Adipocyte (in vitro differentiated cells): Measurements from ENCODE around the gene IGSF21.
"Not testable (repeated sequence)": the region's sequence is repeated elsewhere in the genome, so short reads cannot be mapped to it uniquely, and the experiment has no call there.

Experiments used
- DNase-seq: peaks from one replicate; pipeline ENCODE4 v3.0.0-alpha.2; 2015; ENCODE audit warnings: low read depth
- H3K27me3 ChIP-seq: replicated peaks from 2 replicates; pipeline ENCODE4 v1.7.0; 2013; ENCODE audit warnings: mild to moderate bottlenecking, low read length, moderate library complexity; ENCODE audit not compliant: control insufficient read depth, insufficient read depth
- H3K36me3 ChIP-seq: 2 replicates; pipeline ENCODE4 v1.7.0; 2013; ENCODE audit warnings: low read length, mild to moderate bottlenecking, moderate library complexity; ENCODE audit not compliant: control insufficient read depth, insufficient read depth, severe bottlenecking
- H3K4me1 ChIP-seq: 2 replicates; pipeline ENCODE4 v1.7.0; 2013; ENCODE audit warnings: mild to moderate bottlenecking, low read length, moderate library complexity; ENCODE audit not compliant: control insufficient read depth, insufficient read depth
- H3K4me3 ChIP-seq: 2 replicates; pipeline ENCODE4 v1.7.0; 2013; ENCODE audit warnings: mild to moderate bottlenecking, low read length, moderate library complexity
- H3K9ac ChIP-seq: 2 replicates; pipeline ENCODE4 v1.7.0; 2013; ENCODE audit warnings: mild to moderate bottlenecking, low read length, moderate library complexity
- H3K9me3 ChIP-seq: 2 replicates; pipeline ENCODE4 v1.7.0; 2013; ENCODE audit warnings: mild to moderate bottlenecking, low read length, moderate library complexity; ENCODE audit not compliant: control insufficient read depth

Gene IGSF21

GRCh38 chr1:18412882-18413353 lies 305.3 kb downstream of the IGSF21 start:
- H3K4me1 ChIP-seq, result no peaks in the 10 kb centered on the region
- H3K9ac ChIP-seq, result no peak overlapping the region
- no peaks in the 10 kb centered on the region for H3K36me3 ChIP-seq
- no peak for DNase-seq
- H3K27me3 ChIP-seq, result peaks cover 14% of the 10 kb centered on the region
- H3K9me3 ChIP-seq, result peaks cover 25% of the 10 kb centered on the region
- H3K4me3 ChIP-seq, result no peak overlapping the region

- H3K36me3 ChIP-seq, result no peaks in the 10 kb centered on the region
- H3K4me1 ChIP-seq, result no peaks in the 10 kb centered on the region
- peaks cover 8% of the 10 kb centered on the region for H3K27me3 ChIP-seq
- peaks cover 25% of the 10 kb centered on the region for H3K9me3 ChIP-seq
- H3K4me3 ChIP-seq, result no peak overlapping the region
- DNase-seq, result no peak
- H3K9ac ChIP-seq, result no peak overlapping the region
Measured at GRCh38 chr1:18413541-18414305, 306.1 kb downstream of the IGSF21 start.

- DNase-seq, result no peak
- no peak overlapping the region for H3K9ac ChIP-seq
Measured at GRCh38 chr1:18414321-18414720, 306.7 kb downstream of the IGSF21 start.

GRCh38 chr1:18414872-18415447 lies 307.4 kb downstream of the IGSF21 start:
- Histone ChIP-seq H3K36me3 (no peaks in the 10 kb centered on the region), H3K4me3 (no peak overlapping the region), H3K9me3 (peaks cover 25% of the 10 kb centered on the region), H3K27me3 (peaks cover 4% of the 10 kb centered on the region), H3K9ac (no peak overlapping the region), H3K4me1 (no peaks in the 10 kb centered on the region)
- no peak for DNase-seq

More at GRCh38 chr1:18414321-18414720, 306.7 kb downstream of the IGSF21 start:
- Histone ChIP-seq H3K4me3 (no peak overlapping the region), H3K9me3 (peaks cover 25% of the 10 kb centered on the region), H3K27me3 (peaks cover 4% of the 10 kb centered on the region), H3K36me3 (no peaks in the 10 kb centered on the region), H3K4me1 (no peaks in the 10 kb centered on the region)

GRCh38 chr1:18415448-18416027 lies 307.9 kb downstream of the IGSF21 start:
- Histone ChIP-seq H3K9me3 (peaks cover 25% of the 10 kb centered on the region), H3K4me3 (no peak overlapping the region), H3K27me3 (peaks cover 4% of the 10 kb centered on the region), H3K9ac (no peak overlapping the region), H3K36me3 (no peaks in the 10 kb centered on the region), H3K4me1 (no peaks in the 10 kb centered on the region)
- DNase-seq, result no peak

- H3K4me1 ChIP-seq, H3K36me3 ChIP-seq, H3K9ac ChIP-seq, H3K27me3 ChIP-seq, DNase-seq, H3K4me3 ChIP-seq: not testable (repeated sequence)
- peaks cover 22% of the 10 kb centered on the region for H3K9me3 ChIP-seq
Measured at GRCh38 chr1:18416126-18416525, 308.5 kb downstream of the IGSF21 start.

- Histone ChIP-seq H3K4me1 (no peaks in the 10 kb centered on the region), H3K27me3 (peaks cover 4% of the 10 kb centered on the region), H3K9ac (no peak overlapping the region), H3K4me3 (no peak overlapping the region), H3K36me3 (no peaks in the 10 kb centered on the region), H3K9me3 (peaks cover 7% of the 10 kb centered on the region)
- no peak for DNase-seq
Measured at GRCh38 chr1:18417316-18418269, 310.0 kb downstream of the IGSF21 start.

GRCh38 chr1:18419113-18419844 lies 311.7 kb downstream of the IGSF21 start:
- no peak overlapping the region for H3K9ac ChIP-seq
- peaks cover 4% of the 10 kb centered on the region for H3K27me3 ChIP-seq
- no peak for DNase-seq
- peaks cover 3% of the 10 kb centered on the region for H3K9me3 ChIP-seq
- H3K4me1 ChIP-seq, result no peaks in the 10 kb centered on the region
- no peaks in the 10 kb centered on the region for H3K36me3 ChIP-seq
- no peak overlapping the region for H3K4me3 ChIP-seq

GRCh38 chr1:18419845-18420184 lies 312.2 kb downstream of the IGSF21 start:
- Histone ChIP-seq H3K36me3 (no peaks in the 10 kb centered on the region), H3K27me3 (peaks cover 3% of the 10 kb centered on the region), H3K9me3 (no peaks in the 10 kb centered on the region), H3K4me3 (no peak overlapping the region), H3K4me1 (no peaks in the 10 kb centered on the region), H3K9ac (no peak overlapping the region)
- no peak for DNase-seq

- Histone ChIP-seq H3K9ac (no peak overlapping the region), H3K9me3 (peaks cover 16% of the 10 kb centered on the region), H3K27me3 (no peaks in the 10 kb centered on the region), H3K4me1 (no peaks in the 10 kb centered on the region), H3K4me3 (no peak overlapping the region), H3K36me3 (no peaks in the 10 kb centered on the region)
- no peak for DNase-seq
Measured at GRCh38 chr1:18422076-18422777, 314.6 kb downstream of the IGSF21 start.
